BE2C (cell line): ENCODE results near the gene ENPP6.

Experiments
- DNase-seq: peaks from one replicate; pipeline ENCODE4 v3.0.0-alpha.2; 2020
- H3K27me3 ChIP-seq: fragments of 250-450 bp; sonication (Bioruptor Pico); 2 replicates; pipeline ENCODE4 v1.5.1; 2020; ENCODE audit warnings: mild to moderate bottlenecking
- H3K36me3 ChIP-seq: fragments of 250-450 bp; sonication (Bioruptor Pico); 2 replicates; pipeline ENCODE4 v1.5.1; 2020; ENCODE audit warnings: mild to moderate bottlenecking
- H3K4me1 ChIP-seq: fragments of 250-450 bp; sonication (Bioruptor Pico); 2 replicates; pipeline ENCODE4 v1.5.1; 2020
- H3K4me3 ChIP-seq: 2 replicates; pipeline ENCODE4 v1.5.1; 2011; ENCODE audit warnings: low read depth, low read length
- H3K9me3 ChIP-seq: fragments of 250-450 bp; sonication (Bioruptor Pico); 2 replicates; pipeline ENCODE4 v1.5.1; 2020
- CTCF ChIP-seq: IDR thresholded peaks from 2 replicates; pipeline ENCODE4 v1.5.1; 2012; ENCODE audit warnings: mild to moderate bottlenecking, low read depth, low read length

Gene ENPP6

GRCh38 chr4:184154199-184154598 lies 63.5 kb downstream of the ENPP6 start:
- H3K27me3 ChIP-seq, result no peaks in the 10 kb centered on the region
- no peaks in the 10 kb centered on the region for H3K36me3 ChIP-seq
- H3K4me1 ChIP-seq, result peaks cover 4% of the 10 kb centered on the region; the same call in 1 of the 2 replicates
- TF ChIP-seq CTCF, result no peak
- no peak overlapping the region for H3K4me3 ChIP-seq
- DNase-seq, result no peak
- no peaks in the 10 kb centered on the region for H3K9me3 ChIP-seq

DNA sequence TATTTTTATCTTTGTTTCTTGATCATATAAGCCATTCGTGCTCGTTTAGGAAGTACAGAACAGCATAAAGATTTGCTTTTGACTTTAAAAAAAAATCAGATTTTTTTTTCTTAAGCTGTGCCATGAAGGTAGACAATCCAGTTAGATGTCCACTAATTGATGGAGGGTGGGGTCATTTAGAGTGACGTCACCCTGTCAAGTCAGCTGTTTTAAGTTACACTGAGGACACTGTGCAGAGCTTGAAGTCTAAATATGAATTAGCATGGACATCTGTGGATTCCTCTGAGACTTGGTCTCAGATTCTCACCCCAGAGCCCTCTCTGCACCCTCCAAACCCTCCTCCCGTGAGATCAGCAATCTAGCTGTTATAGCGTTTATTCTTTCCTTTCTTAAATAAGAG lies 63.9 kb downstream of the ENPP6 start:
- no peak for TF ChIP-seq CTCF
- H3K9me3 ChIP-seq, result no peaks in the 10 kb centered on the region
- H3K27me3 ChIP-seq, result no peaks in the 10 kb centered on the region
- peaks cover 4% of the 10 kb centered on the region; the same call in 1 of the 2 replicates for H3K4me1 ChIP-seq
- no peak overlapping the region for H3K4me3 ChIP-seq
- no peaks in the 10 kb centered on the region for H3K36me3 ChIP-seq
- DNase-seq, result no peak

DNA sequence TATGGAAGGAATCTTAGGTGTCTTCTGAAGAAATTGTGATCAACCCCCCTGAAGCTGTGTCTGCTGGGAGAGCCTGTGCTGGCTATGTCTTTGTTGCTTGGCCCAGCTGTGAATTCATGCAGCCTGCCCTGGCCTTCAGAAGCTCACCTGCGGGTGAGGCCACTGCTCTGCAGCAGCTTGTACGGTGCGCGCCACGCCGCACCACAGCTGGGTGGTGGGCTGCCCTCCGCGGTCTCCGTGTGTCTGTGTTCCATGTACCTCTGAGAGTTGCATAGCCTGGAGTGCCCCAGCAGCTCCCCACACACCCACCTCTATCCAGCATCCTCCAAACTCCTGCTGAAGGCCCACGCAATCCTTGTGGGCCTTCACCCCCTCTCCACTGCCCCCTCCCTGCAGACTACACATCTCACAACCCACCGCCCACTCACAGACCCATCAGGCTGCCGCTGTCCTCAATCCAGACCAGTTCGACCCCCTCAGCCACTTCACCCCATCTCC lies 65.6 kb downstream of the ENPP6 start:
- H3K36me3 ChIP-seq, result no peaks in the 10 kb centered on the region
- H3K9me3 ChIP-seq, result no peaks in the 10 kb centered on the region
- H3K4me3 ChIP-seq, result no peak overlapping the region
- no peak for DNase-seq
- H3K27me3 ChIP-seq, result no peaks in the 10 kb centered on the region
- H3K4me1 ChIP-seq, result peaks cover 4% of the 10 kb centered on the region; the same call in 1 of the 2 replicates
- no peak for TF ChIP-seq CTCF

DNA sequence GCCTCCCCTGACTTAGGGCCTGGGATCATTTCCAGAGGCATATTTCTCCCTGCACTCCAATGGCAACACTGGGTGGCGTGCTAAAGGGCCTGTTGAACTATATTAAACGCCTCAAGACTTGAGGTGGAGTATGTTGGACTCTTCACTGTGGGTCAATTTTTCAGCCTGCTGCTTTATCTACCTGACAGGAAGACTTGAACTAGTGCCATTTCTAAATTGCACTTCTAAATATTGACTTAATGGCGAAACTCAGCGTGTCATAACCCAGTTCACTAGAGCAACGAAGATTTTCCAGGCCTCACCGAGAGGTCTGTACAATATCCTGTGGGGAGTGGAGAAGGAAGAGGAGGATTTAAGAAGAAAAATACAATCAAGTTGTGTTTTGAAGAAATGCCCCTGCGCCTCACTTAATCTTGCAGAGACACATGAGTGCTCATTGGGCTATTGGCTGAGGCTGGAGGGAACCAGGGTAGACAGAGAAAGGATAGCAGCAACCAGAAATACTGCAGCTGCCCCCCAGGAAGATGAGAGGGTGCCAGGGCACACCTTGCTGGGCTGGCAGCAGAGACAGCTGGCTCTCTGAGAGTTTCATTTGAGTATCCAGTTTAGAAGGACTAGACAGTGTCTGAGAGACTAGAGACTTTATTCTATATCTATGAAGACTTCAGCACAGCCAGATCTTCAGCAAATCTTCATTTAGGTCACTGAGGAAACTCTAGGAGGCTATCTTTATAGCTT lies 67.4 kb downstream of the ENPP6 start:
- no peak for DNase-seq
- Histone ChIP-seq H3K9me3 (no peaks in the 10 kb centered on the region), H3K4me3 (no peak overlapping the region), H3K27me3 (no peaks in the 10 kb centered on the region), H3K4me1 (peaks cover 3% of the 10 kb centered on the region; the same call in 1 of the 2 replicates), H3K36me3 (no peaks in the 10 kb centered on the region)
- TF ChIP-seq CTCF, result no peak

GRCh38 chr4:184148738-184149637 lies 68.7 kb downstream of the ENPP6 start:
- H3K4me3 ChIP-seq, result no peak overlapping the region
- DNase-seq, result no peak
- H3K4me1 ChIP-seq, result no peaks in the 10 kb centered on the region
- no peaks in the 10 kb centered on the region for H3K27me3 ChIP-seq
- H3K36me3 ChIP-seq, result no peaks in the 10 kb centered on the region
- H3K9me3 ChIP-seq, result no peaks in the 10 kb centered on the region
- no peak for TF ChIP-seq CTCF
